MM.1S (cell line): ENCODE measurements around the gene BAIAP3.

ENCODE experiments used
- DNase-seq: peaks from one replicate; pipeline ENCODE4 v3.0.0-alpha.2; 2015
- H2AFZ ChIP-seq: fragments of 300-600 bp; sonication (generic); 2 replicates; pipeline ENCODE4 v1.6.0; 2016; ENCODE audit warnings: antibody characterized with exemption, low read length
- H3F3A ChIP-seq: fragments of 300-600 bp; sonication (generic); 2 replicates; pipeline ENCODE4 v1.6.1; 2016; ENCODE audit warnings: mild to moderate bottlenecking, antibody characterized with exemption, low read length, moderate library complexity, mixed read lengths; ENCODE audit not compliant: insufficient read depth
- H3K27ac ChIP-seq: fragments of 300-600 bp; sonication (generic); 2 replicates; pipeline ENCODE4 v1.5.1; 2016; ENCODE audit warnings: mild to moderate bottlenecking, low read length
- H3K27me3 ChIP-seq: fragments of 300-600 bp; sonication (generic); replicated peaks from 2 replicates; pipeline ENCODE4 v1.6.0; 2016; ENCODE audit warnings: low read length; ENCODE audit not compliant: insufficient read depth
- H3K36me3 ChIP-seq: fragments of 300-600 bp; sonication (generic); replicated peaks from 2 replicates; pipeline ENCODE4 v1.6.1; 2016; ENCODE audit warnings: mild to moderate bottlenecking, low read length, mixed read lengths; ENCODE audit not compliant: insufficient read depth
- H3K4me1 ChIP-seq: fragments of 300-600 bp; sonication (generic); 2 replicates; pipeline ENCODE4 v1.6.1; 2016; ENCODE audit warnings: low read length, mixed read lengths
- H3K4me2 ChIP-seq: fragments of 300-600 bp; sonication (generic); 2 replicates; pipeline ENCODE4 v1.6.0; 2016; ENCODE audit warnings: low read depth, low read length
- H3K4me3 ChIP-seq: fragments of 300-600 bp; sonication (generic); 2 replicates; pipeline ENCODE4 v1.5.1; 2016; ENCODE audit warnings: low read length, mixed read lengths
- H3K79me2 ChIP-seq: fragments of 300-600 bp; sonication (generic); 2 replicates; pipeline ENCODE4 v1.6.1; 2016; ENCODE audit warnings: mixed run types, low read length, mixed read lengths
- H3K9ac ChIP-seq: fragments of 300-600 bp; sonication (generic); 2 replicates; pipeline ENCODE4 v1.6.1; 2016; ENCODE audit warnings: low read length, mixed read lengths
- H3K9me2 ChIP-seq: fragments of 300-600 bp; sonication (generic); replicated peaks from 2 replicates; pipeline ENCODE4 v1.6.1; 2016; ENCODE audit warnings: mild to moderate bottlenecking, low read length, mixed read lengths; ENCODE audit not compliant: insufficient read depth
- H3K9me3 ChIP-seq: fragments of 300-600 bp; sonication (generic); replicated peaks from 2 replicates; pipeline ENCODE4 v1.6.1; 2016; ENCODE audit warnings: mild to moderate bottlenecking, low read length, mixed read lengths; ENCODE audit not compliant: insufficient read depth
- H4K20me1 ChIP-seq: fragments of 300-600 bp; sonication (generic); 2 replicates; pipeline ENCODE4 v1.6.1; 2016; ENCODE audit warnings: mild to moderate bottlenecking, low read length, moderate library complexity, mixed read lengths; ENCODE audit not compliant: insufficient read depth
- CTCF ChIP-seq: fragments of 300-600 bp; sonication (generic); IDR thresholded peaks from 2 replicates; pipeline ENCODE4 v1.5.1; 2016; ENCODE audit warnings: antibody characterized with exemption, low read length, mixed read lengths
- EZH2 ChIP-seq: fragments of 300-600 bp; sonication (generic); optimal IDR thresholded peaks from 2 replicates; pipeline ENCODE3; 2017; ENCODE audit warnings: low read depth, mild to moderate bottlenecking, antibody characterized with exemption, low read length, mixed read lengths
- EZH2phosphoT487 ChIP-seq: fragments of 300-600 bp; sonication (generic); IDR thresholded peaks from 2 replicates; pipeline ENCODE4 v1.6.1; 2018; ENCODE audit warnings: antibody characterized with exemption, low read length

The BAIAP3 gene

GRCh38 chr16:1314399-1315068 is 18.9 kb upstream of the BAIAP3 start:
- TF ChIP-seq EZH2, result no peak
- TF ChIP-seq CTCF, result no peak
- peaks cover 44% of the 10 kb centered on the region for H4K20me1 ChIP-seq
- no peak overlapping the region for H3K4me2 ChIP-seq
- no peaks in the 10 kb centered on the region for H3K9me2 ChIP-seq
- H2AFZ ChIP-seq, result no peak overlapping the region
- no peaks in the 10 kb centered on the region for H3K27me3 ChIP-seq
- no peak for DNase-seq
- H3K36me3 ChIP-seq, result peaks cover 12% of the 10 kb centered on the region
- no peaks in the 10 kb centered on the region for H3F3A ChIP-seq
- peaks cover 94% of the 10 kb centered on the region for H3K79me2 ChIP-seq
- no peaks in the 10 kb centered on the region for H3K9me3 ChIP-seq
- H3K9ac ChIP-seq, result no peak overlapping the region
- H3K27ac ChIP-seq, result no peak overlapping the region
- H3K4me1 ChIP-seq, result peaks cover 9% of the 10 kb centered on the region
- H3K4me3 ChIP-seq, result no peak overlapping the region

GRCh38 chr16:1315081-1316032 is 18.1 kb upstream of the BAIAP3 start:
- peaks cover 41% of the 10 kb centered on the region for H4K20me1 ChIP-seq
- H2AFZ ChIP-seq, result no peak overlapping the region
- H3K9me3 ChIP-seq, result no peaks in the 10 kb centered on the region
- H3K27ac ChIP-seq, result no peak overlapping the region
- no peaks in the 10 kb centered on the region for H3F3A ChIP-seq
- DNase-seq, result no peak
- H3K4me2 ChIP-seq, result no peak overlapping the region
- H3K36me3 ChIP-seq, result peaks cover 15% of the 10 kb centered on the region
- no peaks in the 10 kb centered on the region for H3K27me3 ChIP-seq
- H3K79me2 ChIP-seq, result peaks cover 89% of the 10 kb centered on the region
- peaks cover 9% of the 10 kb centered on the region for H3K4me1 ChIP-seq
- H3K9me2 ChIP-seq, result no peaks in the 10 kb centered on the region
- TF ChIP-seq CTCF (no peak), EZH2phosphoT487 (no peak), EZH2 (no peak)
- H3K4me3 ChIP-seq, result no peak overlapping the region
- H3K9ac ChIP-seq, result no peak overlapping the region

DNA sequence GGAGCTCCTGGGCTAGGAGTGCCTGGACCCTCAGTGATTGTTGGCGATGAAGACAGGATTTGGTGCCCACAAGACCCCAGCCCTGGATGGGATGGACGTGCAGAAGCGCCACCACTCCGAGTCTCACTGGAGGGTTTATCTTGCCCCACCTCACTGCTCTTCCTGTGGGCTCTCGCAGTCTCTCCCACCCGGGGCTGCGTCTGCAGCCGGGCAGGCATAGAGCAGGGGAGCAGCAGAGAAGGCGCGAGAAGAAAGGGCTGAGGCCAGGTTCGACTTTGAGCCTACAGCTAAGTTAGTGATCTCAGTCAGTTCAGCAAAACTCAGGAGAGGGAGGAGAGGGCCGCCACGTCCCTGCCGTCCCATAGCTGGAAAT is 17.4 kb upstream of the BAIAP3 start:
- no peak for DNase-seq
- H3K79me2 ChIP-seq, result peaks cover 82% of the 10 kb centered on the region
- peaks cover 34% of the 10 kb centered on the region for H4K20me1 ChIP-seq
- H3K9ac ChIP-seq, result no peak overlapping the region
- TF ChIP-seq EZH2 (no peak), EZH2phosphoT487 (no peak), CTCF (no peak)
- H3K4me1 ChIP-seq, result peaks cover 9% of the 10 kb centered on the region
- H3K36me3 ChIP-seq, result peaks cover 15% of the 10 kb centered on the region
- no peaks in the 10 kb centered on the region for H3K9me3 ChIP-seq
- no peaks in the 10 kb centered on the region for H3K27me3 ChIP-seq
- no peak overlapping the region for H3K4me3 ChIP-seq
- H3K9me2 ChIP-seq, result no peaks in the 10 kb centered on the region
- no peak overlapping the region for H3K4me2 ChIP-seq
- no peak overlapping the region for H3K27ac ChIP-seq
- H2AFZ ChIP-seq, result no peak overlapping the region
- no peaks in the 10 kb centered on the region for H3F3A ChIP-seq
